ENCODE measurements around the gene NPTN. TPM values are rescaled to one million over a fixed set of nuclear protein-coding genes. Genes with fewer than 3 reads are reported as not detected.

NPTN gene
- total and polyA plus RNA-seq, 5 donors from 2014 or later: 35.4 to 45.3 (median 37.5) TPM

GRCh38 chr15:73605759-73606436 is 27.3 kb downstream of the NPTN start:
- no peak overlapping the region for H3K4me3 Mint-ChIP-seq
- H3K9me3 ChIP-seq (ENCODE audit: control insufficient read depth in 2 of 2, low read length in 2 of 2): no peaks in the 10 kb centered on the region
- peaks cover 4% of the 10 kb centered on the region for H3K36me3 ChIP-seq (ENCODE audit: control insufficient read depth, insufficient read depth, low read length)
- peaks cover 20 to 66% (median 31%) of the 10 kb centered on the region in 4 donors for H3K4me1 Mint-ChIP-seq
- no peak overlapping the region for H3K4me3 ChIP-seq (ENCODE audit: low read depth, low read length)
- peaks cover 0 to 3% (median 0%) of the 10 kb centered on the region in 7 donors for H3K9me3 Mint-ChIP-seq
- H3K27ac Mint-ChIP-seq: no peak overlapping the region
- ATAC-seq (ENCODE audit: low read depth in 2 of 2) (no peak), DNase-seq (no peak)
- H3K27ac ChIP-seq (ENCODE audit: insufficient read depth, low read length, poor library complexity, severe bottlenecking): no peak overlapping the region
- H3K4me1 ChIP-seq (ENCODE audit: control insufficient read depth, insufficient read depth, low read length, poor library complexity, severe bottlenecking): peaks cover 16% of the 10 kb centered on the region
- peaks cover 22% of the 10 kb centered on the region for H3K36me3 Mint-ChIP-seq
- H3K27me3 ChIP-seq (ENCODE audit: control insufficient read depth, insufficient read depth, low read length): no peaks in the 10 kb centered on the region
- H3K27me3 Mint-ChIP-seq: no peaks in the 10 kb centered on the region

GRCh38 chr15:73604477-73604876 is 28.7 kb downstream of the NPTN start:
- no peak overlapping the region for H3K27ac ChIP-seq (ENCODE audit: insufficient read depth, low read length, poor library complexity, severe bottlenecking)
- Mint-ChIP-seq H3K27ac (peak overlapping the region in 2 of 3 donors; percentile 22 to 73), H3K4me1 (peaks cover 22 to 58% (median 32%) of the 10 kb centered on the region in 4 donors), H3K27me3 (no peaks in the 10 kb centered on the region), H3K4me3 (peak overlapping the region in 1 of 4 donors; percentile 77), H3K36me3 (peaks cover 22% of the 10 kb centered on the region), H3K9me3 (peaks cover 0 to 3% (median 0%) of the 10 kb centered on the region in 7 donors)
- no peaks in the 10 kb centered on the region for H3K27me3 ChIP-seq (ENCODE audit: control insufficient read depth, insufficient read depth, low read length)
- H3K9me3 ChIP-seq (ENCODE audit: control insufficient read depth in 2 of 2, low read length in 2 of 2): no peaks in the 10 kb centered on the region
- DNase-seq: no peak
- H3K4me1 ChIP-seq (ENCODE audit: control insufficient read depth, insufficient read depth, low read length, poor library complexity, severe bottlenecking): peaks cover 16% of the 10 kb centered on the region
- peaks cover 4% of the 10 kb centered on the region for H3K36me3 ChIP-seq (ENCODE audit: control insufficient read depth, insufficient read depth, low read length)
- no peak overlapping the region for H3K4me3 ChIP-seq (ENCODE audit: low read depth, low read length)
- no peak for ATAC-seq (ENCODE audit: low read depth in 2 of 2)

GRCh38 chr15:73602992-73603391 is 30.2 kb downstream of the NPTN start:
- peak overlapping the region in 1 of 3 donors; percentile 8 for H3K27ac Mint-ChIP-seq
- H3K4me3 ChIP-seq (ENCODE audit: low read depth, low read length): no peak overlapping the region
- H3K4me1 ChIP-seq (ENCODE audit: control insufficient read depth, insufficient read depth, low read length, poor library complexity, severe bottlenecking): peaks cover 16% of the 10 kb centered on the region
- no peaks in the 10 kb centered on the region for H3K9me3 ChIP-seq (ENCODE audit: control insufficient read depth in 2 of 2, low read length in 2 of 2)
- H3K27ac ChIP-seq (ENCODE audit: insufficient read depth, low read length, poor library complexity, severe bottlenecking): no peak overlapping the region
- H3K27me3 ChIP-seq (ENCODE audit: control insufficient read depth, insufficient read depth, low read length): no peaks in the 10 kb centered on the region
- no peak overlapping the region for H3K4me3 Mint-ChIP-seq
- ATAC-seq (ENCODE audit: low read depth in 2 of 2) (no peak), DNase-seq (no peak)
- peaks cover 4% of the 10 kb centered on the region for H3K36me3 ChIP-seq (ENCODE audit: control insufficient read depth, insufficient read depth, low read length)
- peaks cover 0 to 3% (median 0%) of the 10 kb centered on the region in 7 donors for H3K9me3 Mint-ChIP-seq
- no peaks in the 10 kb centered on the region for H3K27me3 Mint-ChIP-seq
- peaks cover 12 to 58% (median 31%) of the 10 kb centered on the region in 4 donors for H3K4me1 Mint-ChIP-seq
- H3K36me3 Mint-ChIP-seq: peaks cover 20% of the 10 kb centered on the region

GRCh38 chr15:73602446-73602843 is 30.7 kb downstream of the NPTN start:
- no peaks in the 10 kb centered on the region for H3K27me3 Mint-ChIP-seq
- Histone ChIP-seq H3K9me3 (ENCODE audit: control insufficient read depth in 2 of 2, low read length in 2 of 2) (no peaks in the 10 kb centered on the region), H3K4me1 (ENCODE audit: control insufficient read depth, insufficient read depth, low read length, poor library complexity, severe bottlenecking) (peaks cover 16% of the 10 kb centered on the region), H3K36me3 (ENCODE audit: control insufficient read depth, insufficient read depth, low read length) (peaks cover 4% of the 10 kb centered on the region), H3K27me3 (ENCODE audit: control insufficient read depth, insufficient read depth, low read length) (no peaks in the 10 kb centered on the region), H3K4me3 (ENCODE audit: low read depth, low read length) (no peak overlapping the region), H3K27ac (ENCODE audit: insufficient read depth, low read length, poor library complexity, severe bottlenecking) (no peak overlapping the region)
- no peak for ATAC-seq (ENCODE audit: low read depth in 2 of 2)
- DNase-seq: no peak
- peaks cover 15 to 58% (median 32%) of the 10 kb centered on the region in 4 donors for H3K4me1 Mint-ChIP-seq
- no peak overlapping the region for H3K4me3 Mint-ChIP-seq
- peaks cover 0 to 3% (median 0%) of the 10 kb centered on the region in 7 donors for H3K9me3 Mint-ChIP-seq
- H3K27ac Mint-ChIP-seq: no peak overlapping the region
- peaks cover 14% of the 10 kb centered on the region for H3K36me3 Mint-ChIP-seq

- Mint-ChIP-seq H3K36me3 (peaks cover 9% of the 10 kb centered on the region), H3K4me1 (peaks cover 13 to 58% (median 32%) of the 10 kb centered on the region in 4 donors), H3K27me3 (no peaks in the 10 kb centered on the region), H3K4me3 (no peak overlapping the region), H3K9me3 (no peaks in the 10 kb centered on the region), H3K27ac (no peak overlapping the region)
- H3K27ac ChIP-seq (ENCODE audit: insufficient read depth, low read length, poor library complexity, severe bottlenecking): no peak overlapping the region
- DNase-seq (no peak), ATAC-seq (ENCODE audit: low read depth in 2 of 2) (no peak)
- peaks cover 2% of the 10 kb centered on the region for H3K36me3 ChIP-seq (ENCODE audit: control insufficient read depth, insufficient read depth, low read length)
- no peaks in the 10 kb centered on the region for H3K27me3 ChIP-seq (ENCODE audit: control insufficient read depth, insufficient read depth, low read length)
- peaks cover 16% of the 10 kb centered on the region for H3K4me1 ChIP-seq (ENCODE audit: control insufficient read depth, insufficient read depth, low read length, poor library complexity, severe bottlenecking)
- no peaks in the 10 kb centered on the region for H3K9me3 ChIP-seq (ENCODE audit: control insufficient read depth in 2 of 2, low read length in 2 of 2)
- no peak overlapping the region for H3K4me3 ChIP-seq (ENCODE audit: low read depth, low read length)
Observed at GRCh38 chr15:73601451-73602445, 31.4 kb downstream of the NPTN start.

GRCh38 chr15:73600413-73601335 is 32.5 kb downstream of the NPTN start:
- ATAC-seq (ENCODE audit: low read depth in 2 of 2) (no peak), DNase-seq (no peak)
- Mint-ChIP-seq H3K27ac (no peak overlapping the region), H3K27me3 (no peaks in the 10 kb centered on the region), H3K4me1 (peaks cover 21 to 61% (median 41%) of the 10 kb centered on the region in 4 donors), H3K9me3 (no peaks in the 10 kb centered on the region), H3K36me3 (peaks cover 14% of the 10 kb centered on the region), H3K4me3 (no peak overlapping the region)
- no peak overlapping the region for H3K27ac ChIP-seq (ENCODE audit: insufficient read depth, low read length, poor library complexity, severe bottlenecking)
- no peak overlapping the region for H3K4me3 ChIP-seq (ENCODE audit: low read depth, low read length)
- peaks cover 2% of the 10 kb centered on the region for H3K36me3 ChIP-seq (ENCODE audit: control insufficient read depth, insufficient read depth, low read length)
- no peaks in the 10 kb centered on the region for H3K9me3 ChIP-seq (ENCODE audit: control insufficient read depth in 2 of 2, low read length in 2 of 2)
- H3K27me3 ChIP-seq (ENCODE audit: control insufficient read depth, insufficient read depth, low read length): no peaks in the 10 kb centered on the region
- peaks cover 16% of the 10 kb centered on the region for H3K4me1 ChIP-seq (ENCODE audit: control insufficient read depth, insufficient read depth, low read length, poor library complexity, severe bottlenecking)

- Mint-ChIP-seq H3K27ac (peak overlapping the region in 1 of 3 donors; percentile 28), H3K27me3 (no peaks in the 10 kb centered on the region), H3K4me1 (peaks cover 21 to 61% (median 46%) of the 10 kb centered on the region in 4 donors), H3K9me3 (no peaks in the 10 kb centered on the region), H3K36me3 (peaks cover 13% of the 10 kb centered on the region), H3K4me3 (no peak overlapping the region)
- no peak for ATAC-seq (ENCODE audit: low read depth in 2 of 2)
- H3K4me3 ChIP-seq (ENCODE audit: low read depth, low read length): no peak overlapping the region
- no peaks in the 10 kb centered on the region for H3K9me3 ChIP-seq (ENCODE audit: control insufficient read depth in 2 of 2, low read length in 2 of 2)
- peaks cover 16% of the 10 kb centered on the region for H3K4me1 ChIP-seq (ENCODE audit: control insufficient read depth, insufficient read depth, low read length, poor library complexity, severe bottlenecking)
- H3K36me3 ChIP-seq (ENCODE audit: control insufficient read depth, insufficient read depth, low read length): peaks cover 2% of the 10 kb centered on the region
- DNase-seq: no peak
- H3K27me3 ChIP-seq (ENCODE audit: control insufficient read depth, insufficient read depth, low read length): no peaks in the 10 kb centered on the region
- no peak overlapping the region for H3K27ac ChIP-seq (ENCODE audit: insufficient read depth, low read length, poor library complexity, severe bottlenecking)
Observed at GRCh38 chr15:73599934-73600333, 33.3 kb downstream of the NPTN start.
